Measurements from ENCODE around the gene ZNF550.

ZNF550 gene

GRCh38 chr19:57559404-57560025, at the start of gene ZNF550:
Gene ZNF550, minus strand, starts transcription at chr19:57559863. Its CDS starts 181 bp downstream, at chr19:57559682.
- DNase-seq, result peak; percentile 86

GRCh38 chr19:57606931-57607330, 47.3 kb upstream of the ZNF550 start:
- DNase-seq, result no peak

- peak; percentile 82 for DNase-seq
Measured at GRCh38 chr19:57599761-57600383, 40.2 kb upstream of the ZNF550 start, which contains the start of gene ZNF530. Gene ZNF530, plus strand, starts transcription at chr19:57599885. Its CDS starts 4,461 bp downstream, at chr19:57604346.

- DNase-seq, result no peak
Measured at GRCh38 chr19:57599377-57599760, 39.7 kb upstream of the ZNF550 start.

- DNase-seq, result peak; percentile 80
Measured at GRCh38 chr19:57587529-57587928, 27.9 kb upstream of the ZNF550 start.

GRCh38 chr19:57583521-57584416, 24.1 kb upstream of the ZNF550 start, which contains the start of gene ZIK1:
Gene ZIK1, plus strand, starts transcription at chr19:57584145. Its CDS starts 212 bp downstream, at chr19:57584357.
- DNase-seq, result peak; percentile 64

- DNase-seq, result no peak
Measured at GRCh38 chr19:57583104-57583520, 23.4 kb upstream of the ZNF550 start.

GRCh38 chr19:57578487-57579205, 19.0 kb upstream of the ZNF550 start, which contains the start of gene ZNF416:
Gene ZNF416, minus strand, starts transcription at chr19:57578911. Its CDS starts 207 bp downstream, at chr19:57578704.
- DNase-seq, result peak; percentile 99

GRCh38 chr19:57576661-57577060, 17.0 kb upstream of the ZNF550 start:
- no peak for DNase-seq

GRCh38 chr19:57572415-57572947, 12.8 kb upstream of the ZNF550 start:
- DNase-seq, result no peak

GRCh38 chr19:57570707-57571106, 11.0 kb upstream of the ZNF550 start:
- no peak for DNase-seq

- peak; percentile 9 for DNase-seq
Measured at GRCh38 chr19:57566396-57567265, 7.0 kb upstream of the ZNF550 start.

GRCh38 chr19:57563547-57563946, 3.9 kb upstream of the ZNF550 start:
- no peak for DNase-seq

- DNase-seq, result peak; percentile 39
Measured at GRCh38 chr19:57560049-57560491, 407 bp upstream of the ZNF550 start.

GRCh38 chr19:57559008-57559403, 657 bp downstream of the ZNF550 start:
- peak; percentile 8 for DNase-seq

GRCh38 chr19:57558525-57558924, 1.1 kb downstream of the ZNF550 start:
- DNase-seq, result no peak

- no peak for DNase-seq
Measured at GRCh38 chr19:57557659-57558058, 2.0 kb downstream of the ZNF550 start.

GRCh38 chr19:57552432-57552831, 7.2 kb downstream of the ZNF550 start:
- no peak for DNase-seq

GRCh38 chr19:57546513-57546912, 13.2 kb downstream of the ZNF550 start:
- DNase-seq, result no peak

- DNase-seq, result no peak
Measured at GRCh38 chr19:57537953-57538547, 21.6 kb downstream of the ZNF550 start.

All from HCEC 1CT (cell line).